CD4-positive, alpha-beta T cell (primary cell): ENCODE results near the gene MIOS. TPM values are rescaled to one million over a fixed set of nuclear protein-coding genes. Genes with fewer than 3 reads are reported as not detected.

Experiments used
- ATAC-seq: fragments of 200-7000 bp; cut with Tn5 transposase; one replicate; pipeline ENCODE4 v1.10.0; 2022; ENCODE audit warnings: mild to moderate bottlenecking; ENCODE audit not compliant: poor library complexity
- CTCF ChIA-PET: fragments of 350-600 bp; sonication (Branson Sonifier 250); formaldehyde crosslinking; loops from one replicate; lab custom pipeline; 2021; ENCODE audit warnings: antibody characterized with exemption, inconsistent platforms; lab: Charles Lee
- POLR2A ChIA-PET: fragments of 350-600 bp; sonication (Branson Sonifier 250); formaldehyde crosslinking; loops from one replicate; lab custom pipeline; 2021; ENCODE audit warnings: antibody characterized with exemption, inconsistent platforms; lab: Charles Lee
- DNase-seq, 14 experiments: peaks; one replicate each; pipeline ENCODE4 v3.0.0-alpha.2; 2013 to 2020; ENCODE audit warnings: mixed read lengths in 2 of 14
- H3K27ac ChIP-seq, 2 donors: one replicate each; pipeline versions ENCODE4 v1.5.1 to v1.7.0; 2013; ENCODE audit warnings: low read length in 2 of 2, low read depth in 1 of 2, mild to moderate bottlenecking in 1 of 2
- H3K27me3 ChIP-seq, 2 experiments: 1 replicate in 1 of 2; 2 replicates in 1 of 2; pipeline versions ENCODE4 v1.6.1 to v1.7.0; 2013; ENCODE audit warnings: low read length in 2 of 2, control low read depth in 1 of 2, mild to moderate bottlenecking in 1 of 2, moderate library complexity in 1 of 2; ENCODE audit not compliant: insufficient read depth in 2 of 2, control insufficient read depth in 1 of 2
- H3K36me3 ChIP-seq: one replicate; pipeline ENCODE4 v1.6.1; 2013; ENCODE audit warnings: low read length, control low read depth; ENCODE audit not compliant: insufficient read depth
- H3K4me1 ChIP-seq: one replicate; pipeline ENCODE4 v1.6.1; 2013; ENCODE audit warnings: low read length, control low read depth; ENCODE audit not compliant: insufficient read depth
- H3K4me3 ChIP-seq: one replicate; pipeline ENCODE4 v1.5.1; 2013; ENCODE audit warnings: mild to moderate bottlenecking, low read length, moderate library complexity
- H3K9me3 ChIP-seq, 2 experiments: 1 replicate in 1 of 2; 2 replicates in 1 of 2; pipeline versions ENCODE4 v1.6.1 to v1.7.0; 2013; ENCODE audit warnings: low read length in 2 of 2, mild to moderate bottlenecking in 2 of 2, control low read depth in 1 of 2, moderate library complexity in 1 of 2; ENCODE audit not compliant: control insufficient read depth in 1 of 2, insufficient read depth in 1 of 2
- H3K27ac Mint-ChIP-seq: one replicate; pipeline ENCODE4 v1.8.0; 2020; ENCODE audit warnings: mixed read lengths
- H3K27me3 Mint-ChIP-seq: one replicate; pipeline ENCODE4 v1.8.0; 2021; ENCODE audit warnings: mixed read lengths
- H3K36me3 Mint-ChIP-seq: one replicate; pipeline ENCODE4 v1.8.0; 2021; ENCODE audit warnings: low read depth, mixed read lengths
- H3K4me1 Mint-ChIP-seq: one replicate; pipeline ENCODE4 v1.8.0; 2021; ENCODE audit warnings: low read depth, mixed read lengths
- H3K4me3 Mint-ChIP-seq: one replicate; pipeline ENCODE4 v1.8.0; 2020; ENCODE audit warnings: mild to moderate bottlenecking, mixed read lengths
- H3K9me3 Mint-ChIP-seq: one replicate; pipeline ENCODE4 v1.8.0; 2020; ENCODE audit warnings: mixed read lengths
- intact Hi-C, 2 experiments: fragments of 100-400 bp; cut with DNase I in 1 of 2; cut with micrococcal nuclease in 1 of 2; formaldehyde crosslinking; loops; one replicate each; pipeline versions ENCODE4 v1.15.1 to v1.9.0; 2023 to 2025; cut with DNase I, micrococcal nuclease
- total RNA-seq, 174 experiments: library from RNA in 2 of 174; stranded (reverse) in 2 of 174; gene quantifications; one replicate each; pipeline ENCODE4 v1.2.3 and lab custom pipeline; 2021 to 2026
- TF ChIP-seq, protein P1 (sequence below): fragments of 200-600 bp; IDR thresholded peaks from one replicate; pipeline ENCODE4 v1.8.0; 2022; ENCODE audit warnings: antibody characterized with exemption, mild to moderate bottlenecking

MIOS gene
- total RNA-seq, 2 experiments from 2014 or later: 30.8 to 33.3 TPM

GRCh38 chr7:7647495-7648036 is 80.9 kb downstream of the MIOS start:
- Mint-ChIP-seq H3K9me3 (no peaks in the 10 kb centered on the region), H3K36me3 (peaks cover 20% of the 10 kb centered on the region), H3K27me3 (no peaks in the 10 kb centered on the region), H3K27ac (no peak overlapping the region), H3K4me1 (peaks cover 84% of the 10 kb centered on the region), H3K4me3 (no peak overlapping the region)
- CTCF ChIA-PET: no interaction called here
- ATAC-seq: no peak
- intact Hi-C loops: loop anchor here in 1 of 2 experiments (10.0 kb wide), 1 partner anchor 463 kb away; the partner anchor contains the start of gene C1GALT1
- H3K4me1 ChIP-seq: peaks cover 4% of the 10 kb centered on the region
- no peaks in the 10 kb centered on the region for H3K36me3 ChIP-seq
- no peaks in the 10 kb centered on the region for H3K9me3 ChIP-seq
- TF ChIP-seq, protein P1, sequence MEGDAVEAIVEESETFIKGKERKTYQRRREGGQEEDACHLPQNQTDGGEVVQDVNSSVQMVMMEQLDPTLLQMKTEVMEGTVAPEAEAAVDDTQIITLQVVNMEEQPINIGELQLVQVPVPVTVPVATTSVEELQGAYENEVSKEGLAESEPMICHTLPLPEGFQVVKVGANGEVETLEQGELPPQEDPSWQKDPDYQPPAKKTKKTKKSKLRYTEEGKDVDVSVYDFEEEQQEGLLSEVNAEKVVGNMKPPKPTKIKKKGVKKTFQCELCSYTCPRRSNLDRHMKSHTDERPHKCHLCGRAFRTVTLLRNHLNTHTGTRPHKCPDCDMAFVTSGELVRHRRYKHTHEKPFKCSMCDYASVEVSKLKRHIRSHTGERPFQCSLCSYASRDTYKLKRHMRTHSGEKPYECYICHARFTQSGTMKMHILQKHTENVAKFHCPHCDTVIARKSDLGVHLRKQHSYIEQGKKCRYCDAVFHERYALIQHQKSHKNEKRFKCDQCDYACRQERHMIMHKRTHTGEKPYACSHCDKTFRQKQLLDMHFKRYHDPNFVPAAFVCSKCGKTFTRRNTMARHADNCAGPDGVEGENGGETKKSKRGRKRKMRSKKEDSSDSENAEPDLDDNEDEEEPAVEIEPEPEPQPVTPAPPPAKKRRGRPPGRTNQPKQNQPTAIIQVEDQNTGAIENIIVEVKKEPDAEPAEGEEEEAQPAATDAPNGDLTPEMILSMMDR: no peak
- H3K27me3 ChIP-seq: no peaks in the 10 kb centered on the region
- H3K27ac ChIP-seq: no peak overlapping the region
- DNase-seq: no peak
- POLR2A ChIA-PET: no interaction called here
- H3K4me3 ChIP-seq: no peak overlapping the region

DNA sequence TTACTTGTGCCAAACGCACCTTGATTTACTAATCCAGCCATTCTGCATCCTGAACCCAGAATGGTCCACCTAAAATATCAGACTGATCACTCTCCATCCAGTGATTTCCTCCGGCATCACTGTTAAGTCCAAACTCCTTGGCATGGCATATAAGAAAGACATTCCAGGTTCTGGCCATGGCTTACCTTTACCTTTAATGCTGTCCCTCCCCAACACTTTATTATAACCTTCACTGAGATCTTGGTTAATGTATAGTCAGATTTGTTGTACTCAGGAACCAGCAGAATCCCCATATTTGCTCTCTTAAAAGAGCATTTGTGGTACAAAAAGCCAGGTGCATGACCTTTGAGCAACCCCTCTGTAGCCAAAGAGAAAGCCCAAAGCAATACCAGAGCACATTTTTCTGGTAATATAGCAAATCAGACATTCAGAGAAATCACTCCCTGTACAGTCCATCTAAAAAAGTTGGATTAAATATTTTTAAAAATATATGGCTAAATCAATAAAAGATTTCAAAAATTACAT is 84.1 kb downstream of the MIOS start:
- no peak overlapping the region for H3K27ac ChIP-seq
- no peaks in the 10 kb centered on the region for H3K9me3 Mint-ChIP-seq
- H3K4me1 ChIP-seq: peaks cover 4% of the 10 kb centered on the region
- ChIA-PET CTCF (no interaction called here), POLR2A (no interaction called here)
- H3K27me3 Mint-ChIP-seq: no peaks in the 10 kb centered on the region
- H3K4me3 Mint-ChIP-seq: no peak overlapping the region
- peaks cover 5% of the 10 kb centered on the region for H3K36me3 Mint-ChIP-seq
- TF ChIP-seq, protein P1: no peak
- H3K27ac Mint-ChIP-seq: no peak overlapping the region
- H3K4me1 Mint-ChIP-seq: peaks cover 84% of the 10 kb centered on the region
- no peaks in the 10 kb centered on the region for H3K27me3 ChIP-seq
- no peaks in the 10 kb centered on the region for H3K9me3 ChIP-seq
- ATAC-seq (no peak), DNase-seq (no peak)
- intact Hi-C loops: no loop called here
- no peak overlapping the region for H3K4me3 ChIP-seq
- H3K36me3 ChIP-seq: no peaks in the 10 kb centered on the region

- no peaks in the 10 kb centered on the region for H3K36me3 ChIP-seq
- Mint-ChIP-seq H3K4me3 (no peak overlapping the region), H3K9me3 (no peaks in the 10 kb centered on the region), H3K27ac (no peak overlapping the region), H3K36me3 (peaks cover 12% of the 10 kb centered on the region), H3K4me1 (peaks cover 76% of the 10 kb centered on the region), H3K27me3 (no peaks in the 10 kb centered on the region)
- peaks cover 4% of the 10 kb centered on the region for H3K4me1 ChIP-seq
- H3K4me3 ChIP-seq: no peak overlapping the region
- TF ChIP-seq, protein P1: no peak
- H3K27me3 ChIP-seq: no peaks in the 10 kb centered on the region
- DNase-seq: no peak
- H3K9me3 ChIP-seq: no peaks in the 10 kb centered on the region
- intact Hi-C loops: no loop called here
- CTCF ChIA-PET: no interaction called here
- no peak for ATAC-seq
- no peak overlapping the region for H3K27ac ChIP-seq
- POLR2A ChIA-PET: interaction anchor here (0.6 to 1.4 kb wide), 2 partner anchors 10 to 1074 kb away, joined by 3 to 4 read pairs; partner anchors contain the start of gene ZDHHC4
Observed at GRCh38 chr7:7651479-7651878, 84.8 kb downstream of the MIOS start.
